Middle frontal gyrus (tissue), 1 donor: Measurements from ENCODE around the gene C1orf232.

Experiments used
- DNase-seq: peaks from one replicate; pipeline ENCODE4 v3.0.0-alpha.2; 2015; ENCODE audit warnings: low spot score; ENCODE audit errors: extremely low spot score

The C1orf232 gene

DNA sequence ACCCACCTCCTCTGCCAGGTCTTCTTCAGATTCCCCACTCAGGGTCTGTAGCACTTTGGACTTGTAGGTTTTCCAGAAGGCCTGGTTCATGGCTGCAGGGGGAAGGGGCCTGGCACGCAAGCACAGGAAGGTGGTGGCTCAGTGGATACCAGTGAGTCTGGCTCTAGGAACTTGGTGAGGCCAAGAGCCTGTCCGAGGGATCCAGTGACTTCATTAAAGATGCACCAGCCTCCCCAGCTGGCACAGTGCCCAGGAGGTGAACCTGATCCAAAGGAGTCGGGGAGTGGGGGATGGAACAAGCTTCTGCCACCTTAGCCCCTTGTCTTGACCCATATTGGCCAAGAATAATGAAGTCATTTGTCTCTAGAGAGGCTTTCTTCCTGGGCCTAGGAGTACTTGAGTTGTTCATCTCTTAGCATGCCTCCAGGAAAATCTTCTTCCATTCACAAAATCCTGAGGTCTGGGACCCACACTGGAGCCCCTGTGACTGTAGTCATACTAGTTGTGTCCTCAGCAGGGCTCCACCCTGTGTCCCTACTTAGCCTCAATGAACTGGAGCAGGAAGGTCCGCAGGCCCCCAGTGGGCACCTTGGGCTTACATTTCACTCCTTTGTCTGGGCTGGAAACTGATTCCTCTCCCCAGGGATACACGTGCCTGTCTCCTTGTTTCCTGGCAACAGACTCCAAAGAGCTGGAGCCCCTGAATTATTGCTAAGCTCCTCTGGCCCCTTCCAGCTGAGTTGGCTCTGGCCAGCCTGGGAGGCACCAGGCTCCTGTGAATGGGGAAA lies at the start of gene C1orf232:
C1orf232 (minus strand) TSS at position 554 of the 788 bp plus-strand sequence; CDS start at position 90, 464 bp downstream.
- DNase-seq, result no peak

DNA sequence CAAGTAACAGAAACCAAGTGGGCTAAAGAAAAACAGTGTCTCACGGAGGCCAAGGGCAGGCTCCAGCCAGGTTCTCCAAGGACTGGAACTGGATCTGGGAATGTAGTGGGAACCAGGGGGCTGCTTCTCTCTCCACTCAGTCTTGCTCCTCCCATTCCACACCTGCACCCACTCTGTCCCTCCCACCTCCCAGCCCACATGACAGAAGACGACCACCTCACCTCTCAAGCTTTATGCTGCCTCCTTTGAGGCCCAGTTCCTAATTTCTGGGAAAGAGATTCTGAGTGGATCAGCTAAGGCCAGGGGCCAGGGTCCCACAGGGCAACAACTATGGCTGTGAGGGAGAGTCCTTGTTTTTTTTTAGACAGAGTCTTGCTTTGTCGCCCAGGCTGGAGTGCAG lies 46.5 kb upstream of the C1orf232 start:
- no peak for DNase-seq

- DNase-seq, result no peak
These were observed 44.7 kb upstream of the C1orf232 start for GRCh38 chr1:26213335-26213905.

DNA sequence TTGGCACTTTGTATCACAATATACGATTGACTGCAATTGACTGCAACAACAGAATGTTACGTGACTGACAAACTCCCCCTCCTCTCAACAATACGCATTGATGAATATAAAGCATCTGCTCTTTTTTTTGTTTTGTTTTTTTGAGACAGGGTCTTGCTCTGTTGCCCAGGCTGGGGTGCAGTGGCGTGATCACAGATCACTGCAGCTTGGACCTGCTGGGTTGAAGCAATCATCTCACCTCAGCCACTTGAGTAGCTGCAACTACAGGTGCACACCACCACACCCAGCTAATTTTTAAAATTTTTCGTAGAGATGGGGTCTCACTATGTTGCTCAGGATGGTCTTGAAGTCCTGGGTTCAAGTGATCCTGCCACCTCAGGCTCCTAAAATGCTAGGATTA lies 44.0 kb upstream of the C1orf232 start:
- DNase-seq, result no peak

DNA sequence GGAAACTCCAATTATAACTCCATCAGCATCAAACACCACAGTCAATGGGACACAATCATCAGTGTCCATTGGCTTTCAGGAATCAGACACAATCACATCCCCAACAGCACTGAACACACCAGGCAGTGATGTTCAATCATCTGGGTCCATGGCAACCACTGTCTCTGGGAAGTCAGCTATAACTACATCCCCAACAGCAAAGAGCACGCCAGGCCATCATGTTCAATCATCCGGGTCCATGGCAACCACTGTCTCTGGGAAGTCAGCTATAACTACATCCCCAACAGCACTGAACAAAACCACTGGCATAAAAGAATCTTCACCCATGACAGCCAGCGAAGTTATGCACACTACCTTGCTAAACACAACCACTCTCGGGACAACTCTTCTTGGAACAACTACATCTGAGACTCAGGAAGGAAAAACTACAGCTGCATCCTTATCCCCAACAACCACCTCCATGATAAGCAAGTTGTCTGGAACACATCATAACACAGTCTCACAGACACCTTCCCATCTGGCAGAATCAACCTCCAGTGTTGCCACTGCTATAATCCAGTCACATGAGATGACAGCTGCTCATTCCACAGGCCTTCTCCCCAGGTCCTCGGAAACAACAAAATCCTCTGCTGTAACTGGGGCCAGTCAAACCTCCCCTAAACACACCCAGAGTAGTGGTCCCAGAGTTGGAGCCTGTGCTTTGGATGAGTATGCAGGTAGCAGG lies 41.5 kb upstream of the C1orf232 start:
- no peak for DNase-seq

- no peak for DNase-seq
These were observed 35.0 kb upstream of the C1orf232 start for GRCh38 chr1:26203642-26204318.

- no peak for DNase-seq
These were observed 31.6 kb upstream of the C1orf232 start for GRCh38 chr1:26200413-26200812.

- DNase-seq, result no peak
These were observed 29.1 kb upstream of the C1orf232 start for GRCh38 chr1:26197813-26198212.

- DNase-seq, result no peak
These were observed 28.5 kb upstream of the C1orf232 start for GRCh38 chr1:26197301-26197700.

DNA sequence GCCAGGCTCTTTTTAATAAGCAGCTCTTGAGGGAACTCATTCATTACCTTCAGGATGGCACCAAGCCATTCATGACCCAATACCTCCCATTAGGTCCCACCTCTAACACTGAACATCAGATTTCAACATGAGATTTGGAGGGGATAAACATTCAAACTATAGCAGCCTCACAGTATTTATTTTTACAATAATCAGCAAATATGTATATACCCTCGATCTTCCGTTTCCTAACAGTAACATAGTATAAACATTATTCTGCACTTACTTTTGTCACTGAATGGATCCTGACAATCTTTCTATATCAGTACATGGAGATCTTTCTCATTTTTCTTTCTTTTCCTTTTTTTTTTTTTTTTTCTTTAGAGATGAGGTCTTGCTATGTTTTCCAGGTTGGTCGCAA lies 27.0 kb upstream of the C1orf232 start:
- DNase-seq, result no peak

DNA sequence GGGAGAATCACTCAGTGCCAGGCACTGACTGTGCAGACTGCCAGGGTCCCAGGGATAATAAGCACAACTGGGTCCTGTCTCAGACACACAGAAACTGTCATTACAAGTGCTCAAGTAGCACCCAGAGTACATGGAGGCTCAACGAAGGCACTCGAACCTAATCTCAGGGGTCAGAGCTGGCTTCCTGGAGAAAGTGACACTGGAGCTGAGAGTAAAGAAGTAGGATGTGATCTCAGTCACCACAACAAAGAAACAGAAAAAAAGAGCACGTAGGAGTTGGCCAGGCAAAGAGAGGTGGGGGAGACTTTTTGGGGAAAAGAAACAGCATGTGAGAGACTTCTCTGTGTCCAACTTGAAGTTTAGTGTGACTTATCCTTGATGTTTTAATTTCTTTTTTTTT lies 23.0 kb upstream of the C1orf232 start:
- no peak for DNase-seq

DNA sequence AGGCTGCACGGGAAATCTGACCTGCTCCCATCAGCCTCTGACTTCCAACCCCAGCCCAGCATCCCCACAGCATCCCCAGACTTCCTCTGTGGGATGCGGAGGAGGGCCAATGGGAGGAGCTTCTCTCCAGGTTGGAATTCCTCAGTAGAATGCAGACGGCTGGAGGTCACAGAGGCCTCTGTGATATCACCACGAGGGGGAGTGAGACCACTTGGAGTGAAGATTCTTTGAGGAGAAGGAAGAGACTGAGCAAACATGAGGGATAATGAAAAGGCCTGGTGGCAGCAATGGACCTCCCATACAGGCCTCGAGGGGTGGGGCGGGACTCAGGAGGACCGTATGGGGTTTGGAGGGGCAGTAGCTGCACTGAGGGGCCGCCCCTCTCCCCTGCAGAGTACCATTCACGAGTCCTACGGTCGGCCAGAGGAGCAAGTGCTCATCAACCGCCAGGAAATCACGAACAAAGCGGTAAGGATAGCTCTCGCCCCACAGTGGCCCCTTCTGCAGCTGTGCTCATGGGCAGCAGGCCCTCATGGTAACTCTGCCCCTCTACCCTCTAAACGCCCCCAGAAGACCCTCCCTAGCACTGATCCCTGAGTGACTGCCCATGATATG lies 21.7 kb upstream of the C1orf232 start, which contains the start of gene CATSPER4:
CATSPER4 (plus strand) TSS at position 230 of the 615 bp plus-strand sequence; CDS start at position 256, 26 bp downstream.
- no peak for DNase-seq

- no peak for DNase-seq
These were observed 21.1 kb upstream of the C1orf232 start for GRCh38 chr1:26189751-26190275.

DNA sequence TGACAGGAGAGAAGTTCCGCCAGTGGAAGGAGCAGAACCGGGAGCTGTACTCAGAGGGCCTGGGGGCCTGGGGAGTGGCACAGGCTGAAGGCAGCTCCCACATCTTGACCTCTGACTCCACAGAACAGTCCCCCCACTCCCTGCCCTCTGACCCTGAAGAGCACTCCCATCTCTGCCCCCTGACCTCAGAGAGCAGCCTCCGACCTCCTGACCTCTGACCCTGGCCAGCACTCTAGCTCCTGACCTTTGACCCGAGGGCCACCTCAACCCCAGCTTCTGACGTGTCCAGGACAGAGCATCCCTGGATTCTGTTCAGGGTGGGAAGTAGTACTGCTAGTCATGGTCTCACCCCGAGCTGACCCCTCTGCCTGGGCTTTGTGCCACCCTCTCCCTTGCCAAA lies 20.6 kb upstream of the C1orf232 start:
- no peak for DNase-seq

DNA sequence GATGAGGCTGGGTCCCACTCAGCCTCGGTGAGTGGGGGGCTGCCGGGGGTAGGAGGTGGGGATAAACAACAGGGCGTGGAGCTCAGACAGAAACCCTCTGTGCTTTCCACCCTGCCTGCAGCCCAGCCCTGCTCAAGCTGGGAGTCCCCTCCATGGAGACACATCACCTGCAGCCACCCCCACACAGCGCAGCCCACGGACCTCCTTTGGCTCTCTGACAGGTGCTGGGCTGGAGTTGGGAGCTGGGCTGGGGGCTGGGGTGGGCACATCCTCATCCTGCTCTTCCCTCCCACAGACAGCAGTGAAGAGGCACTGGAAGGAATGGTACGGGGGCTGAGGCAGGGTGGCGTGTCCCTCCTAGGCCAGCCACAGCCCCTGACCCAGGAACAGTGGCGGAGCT lies 19.7 kb upstream of the C1orf232 start:
- DNase-seq, result no peak

DNA sequence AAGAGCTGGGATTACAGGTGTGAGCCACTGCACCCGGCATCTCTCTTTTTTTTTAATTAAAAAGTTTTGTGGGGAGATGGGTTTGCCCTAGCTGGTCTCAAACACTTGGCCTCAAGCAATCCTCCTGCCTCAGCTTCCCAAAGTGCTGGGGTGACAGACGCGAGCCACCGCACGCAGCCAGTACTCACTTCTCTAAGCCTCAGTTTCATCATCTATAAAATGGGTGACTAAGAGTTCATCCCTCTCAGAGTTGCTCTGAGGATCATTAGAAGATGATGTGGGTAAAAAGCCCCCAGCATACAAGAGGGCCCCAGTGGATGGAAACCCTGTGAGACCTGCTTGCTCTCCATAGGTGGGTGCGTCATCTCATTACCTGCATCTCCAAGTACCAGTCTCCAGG lies 19.1 kb upstream of the C1orf232 start:
- no peak for DNase-seq

DNA sequence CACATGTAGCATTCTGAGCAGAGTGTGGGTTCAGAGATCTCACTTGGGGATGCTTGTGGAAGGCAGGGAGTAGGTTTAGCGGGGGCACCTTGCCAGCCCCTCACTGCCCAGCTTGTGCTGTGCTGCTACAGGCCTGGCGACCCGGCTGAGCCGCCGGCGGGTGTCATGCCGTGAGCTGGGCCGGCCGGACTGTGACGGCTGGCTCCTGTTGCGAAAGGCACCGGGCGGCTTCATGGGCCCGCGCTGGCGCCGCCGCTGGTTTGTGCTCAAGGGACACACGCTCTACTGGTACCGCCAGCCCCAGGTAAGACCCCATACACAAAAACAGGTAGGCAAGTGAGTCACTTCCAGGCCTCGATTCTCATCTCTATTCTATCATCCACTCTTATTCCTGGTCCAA lies 16.1 kb upstream of the C1orf232 start:
- no peak for DNase-seq

GRCh38 chr1:26184086-26184485 lies 15.3 kb upstream of the C1orf232 start:
- no peak for DNase-seq

- DNase-seq, result no peak
These were observed 13.6 kb upstream of the C1orf232 start for GRCh38 chr1:26182383-26182696.

DNA sequence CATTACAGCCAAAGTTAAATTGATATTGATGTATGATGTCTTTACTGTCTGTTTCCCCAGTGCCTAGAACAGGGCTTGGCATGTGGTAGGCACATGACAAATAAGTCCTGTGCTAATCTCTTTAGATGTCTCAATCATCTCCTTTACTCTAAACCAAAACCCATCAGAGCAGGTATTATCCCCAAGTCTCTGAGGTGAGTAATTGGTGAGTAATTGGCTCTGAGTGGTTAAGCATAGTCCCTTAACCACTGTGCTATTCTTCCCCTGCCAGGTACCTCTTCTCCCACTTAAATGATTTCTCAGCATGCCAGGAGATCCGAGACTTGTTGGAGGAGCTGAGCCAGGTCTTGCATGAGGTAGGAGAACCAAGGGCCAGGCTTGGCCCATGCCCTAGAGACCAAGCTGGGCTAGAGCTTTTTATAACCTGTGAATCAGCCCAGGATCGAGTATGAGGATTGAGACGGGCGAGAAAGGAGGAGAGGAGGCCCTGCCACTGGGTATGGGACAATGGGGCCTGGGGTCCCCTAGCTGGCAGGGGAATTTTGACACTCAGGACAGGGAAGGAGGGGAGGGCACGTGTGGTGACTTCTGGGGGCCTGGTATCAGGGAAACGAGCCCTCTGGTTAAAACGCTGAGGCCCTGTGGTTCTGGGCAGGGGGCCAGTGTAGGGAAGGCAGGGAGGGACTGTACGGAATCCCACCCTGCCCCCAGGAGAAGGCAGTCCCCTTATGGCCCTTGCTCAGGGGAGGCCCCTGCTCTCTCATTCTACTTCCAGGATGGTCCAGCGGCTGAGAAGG lies 13.0 kb upstream of the C1orf232 start:
- no peak for DNase-seq
